Epithelial cell of esophagus (primary cell): ENCODE results near the gene RBKS.

ENCODE experiments used
- DNase-seq: peaks from one replicate; pipeline ENCODE4 v3.0.0; 2010; ENCODE audit warnings: low read depth
- H3K4me3 ChIP-seq: 2 replicates; pipeline ENCODE4 v1.5.1; 2011; ENCODE audit warnings: mild to moderate bottlenecking, low read length, control low read depth
- CTCF ChIP-seq: IDR thresholded peaks from 2 replicates; pipeline ENCODE4 v1.5.1; 2011; ENCODE audit warnings: low read depth, mild to moderate bottlenecking, low read length, control low read depth, inconsistent platforms; ENCODE audit not compliant: insufficient read depth; ENCODE audit errors: missing control alignments

RBKS gene

GRCh38 chr2:27792759-27793158 lies 97.4 kb downstream of the RBKS start:
- DNase-seq: peak; percentile 36
- H3K4me3 ChIP-seq: no peak overlapping the region
- TF ChIP-seq CTCF: no peak

DNA sequence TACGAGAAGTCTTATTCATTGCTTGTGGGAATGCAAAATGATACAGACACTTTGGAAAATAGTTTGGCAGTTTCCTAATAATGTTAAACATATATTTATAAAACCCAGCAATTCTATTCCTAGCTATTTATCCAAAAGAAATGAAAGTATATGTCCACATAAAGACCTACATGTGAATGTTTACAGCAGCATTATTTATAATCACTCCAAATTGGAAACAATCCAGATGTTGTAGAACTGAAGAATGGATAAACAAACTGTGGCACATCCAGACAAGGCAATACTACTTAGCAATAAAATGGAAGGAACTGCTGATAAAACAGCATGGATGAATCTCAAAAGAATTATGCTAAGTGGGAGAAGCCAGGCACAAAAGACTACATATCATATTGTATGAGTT lies 99.4 kb downstream of the RBKS start:
- no peak for DNase-seq
- no peak overlapping the region for H3K4me3 ChIP-seq
- TF ChIP-seq CTCF: no peak

DNA sequence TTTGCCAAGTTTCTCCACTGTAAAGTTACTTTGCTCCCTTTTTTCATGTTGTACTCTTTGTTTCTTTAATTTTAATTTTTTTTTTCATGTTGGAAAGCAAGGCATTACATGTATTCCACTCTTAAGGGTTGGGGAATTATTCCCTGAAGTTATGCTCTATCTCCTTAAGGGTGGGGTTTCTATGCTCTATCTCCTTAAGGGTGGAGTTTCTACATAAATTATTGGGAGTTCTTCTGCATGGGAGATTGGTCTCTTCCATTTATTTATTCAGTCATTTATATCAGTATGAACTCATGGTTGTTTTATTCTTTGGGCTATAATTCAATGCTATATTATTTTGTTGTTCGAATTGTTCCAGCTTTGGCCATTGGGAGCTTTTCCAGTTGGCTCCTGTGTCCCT lies 107.5 kb downstream of the RBKS start:
- no peak overlapping the region for H3K4me3 ChIP-seq
- TF ChIP-seq CTCF: no peak
- DNase-seq: no peak

- TF ChIP-seq CTCF: no peak
- DNase-seq: no peak
Observed at GRCh38 chr2:27781496-27781895, 108.7 kb downstream of the RBKS start.

DNA sequence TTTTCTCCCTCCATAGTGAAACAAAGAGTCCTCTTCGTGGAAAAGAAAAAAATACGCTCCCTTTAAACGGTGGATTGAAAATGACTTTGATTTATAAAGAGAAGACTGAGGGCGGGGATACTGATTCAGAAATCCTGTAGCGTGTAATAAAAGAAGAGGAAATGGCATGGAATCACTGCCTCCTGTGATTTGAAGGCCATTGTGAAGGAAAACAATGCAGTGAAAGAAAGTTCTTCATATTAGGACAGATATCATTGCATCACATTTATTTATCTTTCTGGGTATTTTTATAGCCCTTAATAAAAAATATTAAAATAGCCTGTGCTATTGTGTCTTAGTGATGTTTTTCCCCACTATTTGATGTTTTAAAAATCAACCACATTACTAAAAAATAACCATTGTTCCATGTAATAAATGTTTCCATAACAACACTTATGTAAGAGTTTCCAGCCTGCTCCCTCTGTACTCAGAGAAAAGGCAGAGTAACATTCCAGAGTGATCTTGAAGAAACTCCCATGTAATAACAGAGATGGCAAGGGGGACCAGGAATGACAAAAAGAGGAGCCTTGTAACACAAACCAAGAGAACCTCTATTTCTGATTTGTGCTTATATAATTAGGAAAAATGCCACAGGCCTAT lies 110.7 kb downstream of the RBKS start:
- no peak for TF ChIP-seq CTCF
- H3K4me3 ChIP-seq: no peak overlapping the region
- DNase-seq: no peak

More at GRCh38 chr2:27781496-27781895, 108.7 kb downstream of the RBKS start:
- no peak overlapping the region for H3K4me3 ChIP-seq

DNA sequence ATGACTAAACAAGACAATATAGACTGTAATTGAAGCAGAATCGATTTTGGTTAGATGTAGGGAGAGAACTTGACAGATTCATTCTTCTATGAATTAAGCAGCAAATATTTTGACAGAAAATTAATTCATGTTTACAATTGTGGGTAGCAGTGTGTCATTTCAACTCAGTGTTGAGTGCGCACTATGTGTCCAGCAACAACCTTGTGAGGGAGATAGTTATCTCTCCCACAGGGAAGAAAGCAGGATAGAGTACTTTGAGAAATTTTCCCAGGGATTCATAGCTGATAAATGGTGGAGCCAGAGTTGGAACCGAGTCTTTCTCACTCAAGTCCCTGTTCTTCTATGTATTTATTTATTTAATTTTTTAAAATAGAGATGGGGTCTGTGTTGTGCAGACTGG lies 113.5 kb downstream of the RBKS start:
- DNase-seq: no peak
- no peak overlapping the region for H3K4me3 ChIP-seq
- no peak for TF ChIP-seq CTCF

DNA sequence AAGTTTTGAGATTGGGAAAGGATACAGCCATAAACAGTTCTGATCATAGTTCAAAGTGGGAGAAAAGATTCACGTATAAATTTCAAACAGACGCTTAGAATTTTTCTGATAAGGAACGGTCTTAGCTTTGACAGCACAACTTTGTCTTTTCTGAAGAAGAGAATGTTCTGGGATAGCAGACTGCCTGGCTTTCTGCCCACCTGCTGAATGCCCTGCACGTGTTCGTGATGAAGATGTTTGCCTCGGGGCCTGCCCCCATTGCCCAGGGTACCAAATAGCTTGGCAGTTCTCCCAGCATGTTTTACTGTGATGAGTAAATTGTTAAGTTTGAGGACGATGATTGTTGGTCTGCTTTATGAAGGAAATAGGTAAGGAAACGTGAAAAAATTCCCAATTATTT lies 114.1 kb downstream of the RBKS start:
- DNase-seq: peak; percentile 38
- TF ChIP-seq CTCF: no peak
- no peak overlapping the region for H3K4me3 ChIP-seq
